Measurements from ENCODE around the gene DNAJC15.

GRCh38 chr13:43085545-43085944 is 62.2 kb downstream of the DNAJC15 start:
- no peak for TF ChIP-seq EZH2phosphoT487 (IDR thresholded peaks at IDR 0.05; ENCODE audit: insufficient read depth, low read depth)
- no peak for TF ChIP-seq EZH2 (IDR thresholded peaks at IDR 0.05; ENCODE audit: insufficient read depth, poor library complexity, severe bottlenecking)

All from GM23248 (cell line).